HG03439 (cell line): Measurements from ENCODE around the gene MDM1.

ENCODE experiments used
- ATAC-seq: cut with Tn5 transposase; IDR thresholded peaks from one replicate; pipeline ENCODE4 v1.9.1; 2021; ENCODE audit warnings: mild to moderate bottlenecking, moderate library complexity; ENCODE audit not compliant: unreplicated experiment

The MDM1 gene

GRCh38 chr12:68280240-68280639 is 51.9 kb downstream of the MDM1 start:
- no peak for ATAC-seq

- ATAC-seq, result no peak
These were observed 52.7 kb downstream of the MDM1 start for GRCh38 chr12:68279227-68280054.

- ATAC-seq, result no peak
These were observed 55.7 kb downstream of the MDM1 start for GRCh38 chr12:68276402-68276930.

GRCh38 chr12:68272732-68273131 is 59.4 kb downstream of the MDM1 start:
- no peak for ATAC-seq

GRCh38 chr12:68271346-68271745 is 60.8 kb downstream of the MDM1 start:
- ATAC-seq, result no peak

- ATAC-seq, result no peak
These were observed 61.8 kb downstream of the MDM1 start for GRCh38 chr12:68270358-68270757.

GRCh38 chr12:68269779-68270178 is 62.4 kb downstream of the MDM1 start:
- no peak for ATAC-seq

GRCh38 chr12:68268967-68269366 is 63.2 kb downstream of the MDM1 start:
- no peak for ATAC-seq

GRCh38 chr12:68267892-68268396 is 64.2 kb downstream of the MDM1 start:
- ATAC-seq, result no peak

- no peak for ATAC-seq
These were observed 67.3 kb downstream of the MDM1 start for GRCh38 chr12:68264857-68265256.

- ATAC-seq, result no peak
These were observed 67.9 kb downstream of the MDM1 start for GRCh38 chr12:68264158-68264855.

- no peak for ATAC-seq
These were observed 68.8 kb downstream of the MDM1 start for GRCh38 chr12:68263366-68263765.

GRCh38 chr12:68261896-68262295 is 70.3 kb downstream of the MDM1 start:
- no peak for ATAC-seq

GRCh38 chr12:68260153-68260552 is 72.0 kb downstream of the MDM1 start:
- no peak for ATAC-seq

- no peak for ATAC-seq
These were observed 72.7 kb downstream of the MDM1 start for GRCh38 chr12:68259318-68259940.

GRCh38 chr12:68253504-68253903 is 78.7 kb downstream of the MDM1 start, which contains the start of gene IL22:
IL22 (minus strand) TSS chr12:68253604; CDS start chr12:68253448, 156 bp downstream.
- ATAC-seq, result no peak

- no peak for ATAC-seq
These were observed 80.1 kb downstream of the MDM1 start for GRCh38 chr12:68252077-68252476.

- no peak for ATAC-seq
These were observed 81.7 kb downstream of the MDM1 start for GRCh38 chr12:68250454-68250853.

- ATAC-seq, result no peak
These were observed 84.4 kb downstream of the MDM1 start for GRCh38 chr12:68247785-68248184.

GRCh38 chr12:68246350-68246749 is 85.8 kb downstream of the MDM1 start:
- no peak for ATAC-seq
